ENCODE measurements around the gene ATAD3B.

GRCh38 chr1:1482856-1483255 lies 11.3 kb downstream of the ATAD3B start:
- TF ChIP-seq JUND (IDR thresholded peaks at IDR 0.05) (no peak), MAX (IDR thresholded peaks at IDR 0.05) (no peak), SP1 (IDR thresholded peaks at IDR 0.05; ENCODE audit: low read depth) (no peak), POLR2A (IDR thresholded peaks at IDR 0.05; ENCODE audit: borderline replicate concordance, extremely low read depth, insufficient read depth, insufficient read length) (no peak)
